Activated CD4-positive, alpha-beta T cell treated with anti-CD3 and anti-CD28 coated beads, Interleukin-2, Interleukin-4, amounts not matched to agents 100 ng/mL and 50 ng/mL, durations not matched to agents 16 hours and 8 hours (primary cell): ENCODE measurements around the gene SH2D1A.
"Not testable (repeated sequence)": the region's sequence is repeated elsewhere in the genome, so short reads cannot be mapped to it uniquely, and the experiment has no call there.

Experiments
- DNase-seq: peaks from one replicate; pipeline ENCODE4 v3.0.0-alpha.2; 2020; ENCODE audit warnings: low spot score

Gene SH2D1A

DNA sequence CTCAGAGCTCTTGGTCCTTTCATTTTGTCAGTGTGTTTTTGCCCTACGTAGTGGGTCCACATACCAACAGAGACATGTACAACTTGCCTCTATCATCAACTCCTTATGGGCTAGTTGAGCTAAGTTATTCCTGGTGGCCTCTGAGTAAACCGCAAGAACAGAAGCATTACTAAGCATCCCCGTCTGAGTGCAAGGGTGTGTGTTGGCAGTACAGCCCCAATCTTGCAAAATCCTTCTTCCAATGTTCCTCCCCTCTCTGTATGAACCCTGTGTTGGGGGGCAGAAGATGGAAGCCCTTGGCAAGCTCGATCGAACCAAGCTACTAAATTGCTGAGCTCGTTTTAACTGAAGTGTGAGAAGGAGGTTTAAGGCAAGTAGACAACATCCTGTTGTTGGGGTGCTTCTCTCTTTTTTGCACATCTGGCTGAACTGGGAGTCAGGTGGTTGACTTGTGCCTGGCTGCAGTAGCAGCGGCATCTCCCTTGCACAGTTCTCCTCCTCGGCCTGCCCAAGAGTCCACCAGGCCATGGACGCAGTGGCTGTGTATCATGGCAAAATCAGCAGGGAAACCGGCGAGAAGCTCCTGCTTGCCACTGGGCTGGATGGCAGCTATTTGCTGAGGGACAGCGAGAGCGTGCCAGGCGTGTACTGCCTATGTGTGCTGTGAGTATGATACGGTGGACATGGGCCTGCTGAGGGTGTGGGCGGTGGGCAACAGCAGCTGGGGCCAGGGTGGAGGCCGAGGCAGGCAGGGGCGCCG is at the start of gene SH2D1A:
Gene SH2D1A (plus strand): TSS at position 447 of the 760 bp plus-strand sequence. CDS start 80 bp downstream, at position 527.
- peak; percentile 64 for DNase-seq

DNA sequence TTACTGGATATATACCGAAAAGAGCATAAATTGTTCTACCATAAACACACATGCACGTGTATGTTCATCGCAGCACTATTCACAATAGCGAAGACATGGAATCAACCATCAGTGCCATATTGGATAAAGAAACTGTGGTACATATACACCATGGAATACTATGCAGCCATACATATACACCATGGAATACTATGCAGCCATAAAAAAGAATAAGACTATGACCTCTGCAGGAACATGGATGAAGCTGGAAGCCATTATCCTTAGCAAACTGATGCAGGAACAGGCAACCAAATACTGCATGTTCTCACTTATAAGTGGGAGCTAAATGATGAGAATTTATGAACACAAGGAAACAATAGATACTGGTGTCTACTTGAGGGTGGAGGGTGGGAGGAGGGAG is 47.0 kb upstream of the SH2D1A start:
- not testable (repeated sequence) for DNase-seq

DNA sequence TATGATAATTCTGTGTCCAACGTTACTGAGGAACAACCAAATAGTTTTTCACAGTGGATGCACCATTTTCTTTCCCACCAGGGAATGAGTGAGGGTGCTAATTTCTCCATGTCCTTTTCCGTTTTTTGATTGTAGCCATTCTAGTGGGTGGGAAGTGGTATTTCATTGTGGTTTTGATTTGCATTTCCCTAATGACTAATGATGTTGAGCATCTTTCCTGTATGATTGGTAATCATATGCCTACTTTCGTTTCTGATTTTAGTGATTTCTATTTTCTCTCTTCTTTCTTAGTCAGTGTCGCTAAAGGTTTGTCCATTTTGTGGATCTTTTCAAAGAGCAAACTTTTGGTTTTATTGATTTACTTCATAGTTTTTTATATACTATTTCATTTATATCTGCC is 46.0 kb upstream of the SH2D1A start:
- peak; percentile 71 for DNase-seq

DNA sequence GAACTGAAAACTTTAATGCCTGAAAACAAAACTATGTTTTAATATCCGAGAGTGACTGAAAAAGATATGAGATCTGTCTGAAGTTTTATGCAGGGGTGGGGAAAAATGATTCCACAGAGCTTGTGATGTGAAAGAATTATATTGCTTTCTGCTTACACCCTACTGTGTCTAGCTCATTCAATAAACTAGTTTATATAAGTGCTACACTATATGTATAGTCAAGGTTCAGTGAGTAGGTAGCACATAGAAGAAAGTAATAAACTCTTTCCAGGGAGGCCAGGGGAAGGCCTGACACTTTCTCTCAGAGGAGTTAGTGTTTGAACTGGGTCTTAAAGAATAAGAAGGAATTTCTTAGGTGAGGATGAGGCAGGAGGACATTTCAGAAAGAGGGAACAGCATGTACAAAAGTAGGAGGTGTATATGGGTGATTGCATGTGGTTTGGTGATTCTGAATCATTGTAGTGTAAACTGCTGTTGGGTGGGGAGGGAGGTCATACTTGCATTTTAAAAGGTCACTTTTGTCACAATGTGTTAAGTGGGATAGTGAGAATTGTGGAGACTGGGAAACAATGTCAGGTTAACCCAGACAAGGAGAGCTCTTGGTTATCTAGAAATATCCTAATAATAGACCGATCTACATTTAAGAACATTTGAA is 39.0 kb upstream of the SH2D1A start:
- DNase-seq = no peak

DNA sequence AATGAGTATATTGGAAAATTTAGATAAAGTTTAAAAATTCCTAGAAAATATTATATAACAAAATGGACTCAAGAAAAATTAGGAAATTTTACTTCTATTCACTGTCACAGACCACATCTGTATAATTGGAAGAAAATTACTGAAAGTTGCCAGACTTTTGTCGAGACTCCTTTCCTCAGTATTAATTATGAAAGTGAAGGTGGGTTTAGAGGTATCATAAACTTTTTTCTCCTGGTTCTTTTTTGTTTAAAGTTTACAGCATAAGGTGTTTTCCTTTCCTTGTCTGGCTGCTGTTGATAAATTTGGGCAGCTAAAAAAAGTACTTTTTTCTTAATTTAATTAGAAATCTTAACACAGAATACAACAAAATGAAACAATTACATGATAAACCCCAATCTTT is 20.6 kb upstream of the SH2D1A start:
- no peak for DNase-seq

DNA sequence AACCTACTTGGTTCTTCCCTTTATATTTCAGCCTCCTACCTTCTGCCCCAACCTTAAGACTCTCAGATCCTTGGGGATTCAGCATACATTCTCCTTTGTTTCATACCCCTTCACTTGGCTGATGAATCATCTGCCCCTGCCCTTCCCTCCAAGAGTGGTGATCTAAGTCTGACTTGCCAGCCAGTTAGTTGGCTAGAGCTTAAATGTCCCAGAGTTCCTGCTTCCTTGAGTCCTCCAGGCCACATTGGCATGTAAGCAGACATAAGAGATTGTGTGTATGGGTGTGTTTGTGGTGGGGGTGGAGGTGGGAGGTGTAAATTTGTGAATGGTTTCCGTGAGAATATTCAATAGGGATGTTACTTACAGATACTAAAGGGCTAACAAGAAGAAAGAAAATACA is 17.6 kb upstream of the SH2D1A start:
- DNase-seq = no peak

DNA sequence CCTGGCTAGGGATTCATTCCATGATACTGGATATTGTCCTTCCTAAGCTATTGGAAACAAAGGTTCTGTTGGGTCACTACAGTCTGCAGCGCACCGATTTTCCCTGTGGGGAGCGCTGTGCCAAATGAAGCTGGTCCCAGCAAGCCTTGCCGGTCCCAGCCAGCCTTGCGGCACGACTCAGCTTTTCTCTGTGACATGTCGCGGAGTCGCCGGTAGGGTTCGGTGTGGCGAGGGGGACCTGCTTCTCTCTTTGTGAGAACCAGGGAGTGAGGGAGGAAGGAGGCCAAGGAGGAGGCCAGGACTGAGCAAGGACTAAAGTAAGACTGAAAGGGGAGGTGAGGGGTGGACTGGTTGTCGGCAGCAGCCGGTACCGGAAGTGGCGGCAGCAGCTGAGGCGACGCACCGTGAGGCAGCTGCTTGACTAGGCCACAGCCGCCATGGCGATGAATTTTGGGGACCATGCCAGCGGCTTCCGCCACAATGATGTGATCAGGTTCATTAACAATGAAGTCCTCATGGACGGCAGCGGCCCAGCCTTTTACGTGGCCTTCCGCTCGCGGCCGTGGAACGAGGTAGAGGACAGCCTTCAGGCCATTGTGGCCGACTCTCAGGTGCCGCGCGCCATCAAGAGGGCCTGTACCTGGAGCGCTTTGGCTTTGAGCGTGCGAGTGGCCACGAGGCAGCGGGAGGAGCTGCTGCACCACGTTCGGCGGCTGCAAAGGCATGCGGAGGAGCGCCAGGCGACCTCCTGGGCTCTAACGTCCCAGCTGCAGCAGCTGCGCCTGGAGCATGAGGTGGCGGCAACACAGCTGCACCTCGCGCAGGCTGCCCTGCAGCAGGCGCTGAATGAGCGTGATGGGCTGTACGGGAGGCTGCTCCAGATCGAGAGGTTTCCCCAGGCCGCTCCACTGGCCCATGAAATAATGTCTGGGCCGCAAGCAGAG is 13.6 kb upstream of the SH2D1A start, which contains the start of gene TEX13D:
Gene TEX13D (plus strand): TSS at position 180 of the 944 bp plus-strand sequence. CDS start 258 bp downstream, at position 438.
- DNase-seq = no peak

DNA sequence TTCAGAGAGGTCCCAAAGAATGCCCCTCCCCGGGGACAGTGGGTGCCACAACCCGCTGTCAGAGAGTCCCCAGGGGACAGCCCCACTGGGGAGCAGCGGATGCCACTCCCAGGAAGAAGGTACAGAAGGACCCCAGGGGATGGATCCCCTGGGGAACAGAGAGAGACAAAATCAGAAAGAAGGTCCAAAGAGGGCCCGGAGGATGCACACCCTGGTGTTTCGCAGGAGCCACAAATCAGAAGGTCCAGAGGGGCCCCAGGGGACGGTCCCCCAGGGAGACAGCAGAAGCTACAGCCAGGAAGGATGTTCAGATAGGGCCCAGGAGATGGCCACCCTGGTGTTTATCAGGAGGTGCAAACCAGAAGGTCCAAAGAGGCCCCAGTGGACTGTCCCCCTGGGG is 12.5 kb upstream of the SH2D1A start:
- DNase-seq = no peak

DNA sequence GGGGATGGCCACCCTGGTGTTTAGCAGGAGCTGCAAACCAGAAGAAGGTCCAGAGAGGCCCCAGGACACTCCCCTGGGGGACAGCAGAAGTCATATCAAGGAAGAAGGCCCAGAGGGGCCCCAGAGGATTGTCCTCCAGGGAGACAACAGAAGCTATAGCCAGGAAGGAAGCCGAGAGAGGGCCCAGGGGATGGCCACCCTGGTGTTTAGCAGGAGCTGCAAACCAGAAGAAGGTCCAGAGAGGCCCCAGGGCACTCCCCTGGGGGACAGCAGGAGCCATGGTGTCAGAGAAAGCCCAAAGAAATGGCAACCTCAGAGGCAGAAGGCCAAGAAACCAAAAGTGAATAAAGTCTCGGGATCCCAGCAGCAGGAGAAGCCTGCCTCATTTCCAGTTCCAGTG is 11.8 kb upstream of the SH2D1A start:
- DNase-seq = not testable (repeated sequence)

DNA sequence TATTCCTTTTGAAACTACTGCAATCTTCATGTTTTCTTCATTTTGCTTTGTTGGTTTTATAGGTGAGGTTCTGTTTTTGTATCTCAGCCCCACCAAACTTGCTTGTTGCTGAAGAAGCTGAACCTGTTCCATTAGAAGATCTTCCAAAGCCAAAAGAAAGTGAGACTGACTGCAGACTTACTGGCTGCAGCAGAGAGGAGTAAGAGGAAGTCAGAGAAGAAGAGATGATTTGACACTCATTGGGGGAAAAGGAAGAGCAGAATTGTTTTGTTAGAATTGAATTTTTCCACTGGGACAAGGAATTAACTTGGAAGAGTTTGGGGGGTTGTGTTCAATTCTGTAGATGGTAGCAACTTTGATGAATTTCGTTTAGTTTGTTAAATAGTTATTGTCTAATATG is 10.8 kb upstream of the SH2D1A start:
- no peak for DNase-seq

DNA sequence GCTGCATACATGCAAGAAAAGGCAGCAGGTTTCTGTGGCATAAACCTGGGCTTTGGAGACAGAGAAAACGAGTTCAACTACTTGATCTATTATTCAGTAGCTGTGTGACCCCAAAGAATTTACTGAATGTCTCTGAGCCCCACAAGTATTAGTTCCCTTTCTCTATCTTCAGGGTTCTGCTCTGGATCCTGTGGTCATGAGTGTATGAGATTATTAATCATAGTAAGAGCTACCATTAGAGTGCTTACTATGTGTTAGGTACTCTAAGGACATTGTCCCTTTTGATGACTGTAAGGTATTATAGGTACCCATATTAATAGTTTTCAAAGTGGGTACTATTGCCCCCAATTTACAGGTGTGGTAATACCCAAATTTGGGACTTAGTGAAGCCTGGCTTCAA is 8.4 kb upstream of the SH2D1A start:
- no peak for DNase-seq

DNA sequence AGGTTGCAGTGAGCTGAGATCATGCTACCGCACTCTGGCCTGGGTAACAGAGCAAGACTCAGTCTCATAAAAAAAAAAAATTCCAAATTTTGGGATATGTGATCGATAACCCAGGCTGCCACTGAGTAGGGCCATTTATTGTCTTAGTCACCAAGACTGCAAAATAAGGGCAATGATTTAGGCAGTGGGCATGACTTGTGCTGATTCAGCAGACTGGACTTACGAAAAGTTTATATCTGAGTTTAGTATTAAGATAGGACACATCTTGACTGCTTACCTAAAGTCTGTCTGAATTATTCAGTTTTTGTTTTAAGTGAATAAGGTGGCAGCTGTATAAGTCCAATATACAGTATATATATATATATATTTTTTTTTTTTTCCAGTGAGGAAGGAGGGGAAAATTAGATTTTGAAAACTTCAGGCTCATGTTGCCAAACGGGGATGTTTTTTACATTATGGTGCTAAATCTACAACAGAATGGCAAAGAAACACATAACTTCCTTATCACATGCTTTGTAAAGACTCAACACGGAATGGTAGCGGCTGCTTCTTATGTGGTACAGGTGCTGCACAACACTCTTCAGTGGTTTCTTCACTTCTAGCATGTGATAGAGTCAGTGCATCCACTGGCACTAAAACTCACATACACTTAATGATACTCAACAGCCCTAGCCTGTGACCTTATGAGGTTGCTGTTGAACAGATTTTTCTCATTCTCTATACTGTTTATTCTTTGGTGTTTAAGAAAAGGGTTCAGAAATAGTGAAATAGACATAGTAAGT is 7.4 kb upstream of the SH2D1A start:
- DNase-seq = no peak

DNA sequence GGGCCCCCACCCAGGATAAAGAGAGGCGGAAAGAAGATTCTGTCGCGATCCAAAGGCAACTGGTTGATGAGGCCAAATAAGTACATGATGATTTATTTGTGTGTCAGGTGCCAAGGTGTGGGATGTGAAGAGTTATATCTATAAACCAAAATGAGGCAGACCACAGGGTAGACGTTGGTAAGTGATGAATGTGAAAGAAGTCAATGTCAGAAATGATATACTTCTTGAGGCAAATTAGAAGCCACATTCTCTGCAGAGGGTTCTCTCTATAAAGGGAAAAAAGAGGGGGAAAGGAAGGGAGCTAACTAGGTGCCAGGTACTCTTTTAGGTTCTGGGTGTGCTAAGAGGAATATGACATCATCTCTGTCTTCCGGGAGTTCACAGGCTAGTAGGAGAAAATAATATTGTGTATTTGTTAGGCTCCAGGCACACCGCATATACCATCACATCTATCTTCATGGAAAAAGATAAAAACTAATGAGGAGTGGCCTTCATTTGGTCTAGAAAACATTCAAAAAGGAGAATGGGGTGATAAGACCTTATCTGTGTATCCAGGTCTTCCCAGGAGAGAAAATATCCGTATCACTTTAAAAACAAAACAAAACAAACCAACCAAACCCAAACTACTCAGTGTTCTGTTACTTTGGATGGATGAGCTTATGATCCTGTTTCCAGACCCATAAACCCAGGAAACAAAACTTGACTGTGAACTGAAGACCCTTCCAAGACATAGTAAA is 4.8 kb upstream of the SH2D1A start:
- peak; percentile 41 for DNase-seq

DNA sequence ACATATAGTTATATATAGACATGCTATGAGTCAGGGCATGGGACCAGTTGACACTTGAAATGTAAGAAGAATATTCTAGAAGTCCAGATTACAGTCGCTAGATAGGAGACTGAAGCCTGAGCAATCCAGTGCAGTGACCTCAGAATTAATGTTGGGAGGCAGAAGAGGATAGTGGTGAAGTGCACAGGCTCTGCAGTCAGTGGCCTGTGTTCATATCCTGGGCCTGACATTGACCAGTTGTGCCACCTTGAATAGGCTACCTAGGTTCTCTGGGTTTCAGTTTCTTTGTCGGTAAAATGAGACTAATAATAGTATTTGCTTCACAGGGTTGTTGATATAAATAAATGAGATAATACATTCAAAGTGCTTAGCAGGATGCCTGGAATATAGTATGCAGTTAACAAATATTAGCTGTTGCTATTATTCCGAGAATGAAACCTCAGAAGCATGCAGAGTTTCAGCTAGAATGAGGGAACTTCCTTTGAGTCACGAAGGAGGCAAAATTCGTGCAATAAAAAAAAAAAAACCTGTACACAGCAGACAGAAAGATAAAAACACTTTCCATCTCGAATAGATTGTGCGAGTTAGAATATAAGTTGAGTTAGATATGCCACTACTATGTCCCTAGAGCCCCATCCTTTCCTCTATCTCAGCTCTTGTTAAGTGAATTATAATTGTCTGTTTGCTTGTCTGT is 4.0 kb upstream of the SH2D1A start:
- peak; percentile 49 for DNase-seq

DNA sequence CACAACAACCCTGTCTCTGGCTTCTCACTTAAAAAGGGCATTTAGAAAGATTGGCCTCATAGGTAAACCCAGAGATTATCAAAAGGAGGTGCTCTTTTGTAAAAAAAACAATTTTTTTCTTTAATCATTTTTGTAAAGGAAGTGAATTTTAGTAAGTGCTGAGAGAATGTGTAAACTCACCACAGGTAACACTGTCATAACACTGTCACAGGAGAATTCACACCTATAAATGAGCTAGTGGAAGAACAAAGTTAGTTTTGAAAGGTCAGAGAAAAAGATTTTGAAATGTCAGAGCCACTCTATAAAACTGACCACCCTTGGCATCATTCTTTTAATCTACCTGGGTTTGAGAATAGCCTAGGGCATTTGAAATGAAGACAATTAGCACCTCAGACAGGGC is 3.3 kb upstream of the SH2D1A start:
- DNase-seq = no peak

DNA sequence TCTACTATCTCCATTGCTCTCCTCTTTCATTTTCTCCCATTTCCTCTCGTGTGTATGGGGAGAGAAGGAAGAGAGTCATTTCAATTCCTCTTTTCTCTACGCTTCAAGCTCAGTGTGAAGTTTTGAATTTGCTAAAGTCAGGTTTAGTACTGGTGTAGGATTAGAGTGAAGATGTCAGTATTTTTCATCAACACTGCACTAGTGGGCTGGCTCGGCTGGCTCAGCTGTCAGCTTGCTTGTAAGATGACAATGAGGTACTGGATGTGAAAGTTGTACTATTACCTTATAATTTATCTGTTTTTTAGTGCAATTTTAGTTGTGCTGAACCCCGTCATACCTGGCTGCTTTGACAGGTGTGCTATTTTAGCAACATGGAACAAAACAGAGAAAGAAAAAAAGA is 2.1 kb upstream of the SH2D1A start:
- DNase-seq = peak; percentile 43

DNA sequence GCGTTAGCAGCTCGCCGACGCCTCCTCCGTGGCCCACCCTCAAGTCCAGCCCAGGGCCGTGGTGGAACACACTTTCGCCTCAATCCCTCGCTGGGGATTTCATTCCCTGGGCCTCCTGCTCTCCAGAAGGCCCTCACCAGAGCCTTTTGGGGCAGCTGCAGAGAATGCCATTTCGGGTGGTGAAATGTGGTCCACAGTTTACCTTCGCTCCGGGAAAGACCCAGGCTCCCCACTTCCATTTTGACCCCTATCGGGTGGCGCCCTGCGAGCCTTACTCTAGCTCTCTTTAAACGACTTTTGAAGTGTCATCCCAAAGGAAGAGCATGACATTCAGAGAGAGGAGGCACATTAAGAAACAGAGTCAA is 496 bp downstream of the SH2D1A start:
- no peak for DNase-seq

DNA sequence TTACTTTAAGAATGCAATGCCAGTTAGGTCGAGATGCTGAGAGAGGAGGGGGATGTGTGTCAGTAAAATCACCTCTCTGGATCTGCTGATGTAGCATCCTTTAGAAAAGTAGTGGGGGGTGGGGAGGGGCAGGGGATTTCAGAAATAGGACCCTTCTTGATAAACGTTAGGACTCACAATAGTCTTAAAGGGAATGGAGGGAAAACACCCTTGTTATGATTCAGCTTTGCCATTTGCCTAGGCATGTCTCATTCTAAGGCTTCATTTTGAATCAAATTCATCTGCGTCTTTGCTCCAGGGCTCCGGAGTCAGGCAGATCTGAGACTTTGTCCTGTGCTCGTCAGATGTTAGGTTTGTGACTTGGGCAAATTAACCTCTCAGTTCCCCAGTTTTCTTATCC is 879 bp downstream of the SH2D1A start:
- peak; percentile 63 for DNase-seq

DNA sequence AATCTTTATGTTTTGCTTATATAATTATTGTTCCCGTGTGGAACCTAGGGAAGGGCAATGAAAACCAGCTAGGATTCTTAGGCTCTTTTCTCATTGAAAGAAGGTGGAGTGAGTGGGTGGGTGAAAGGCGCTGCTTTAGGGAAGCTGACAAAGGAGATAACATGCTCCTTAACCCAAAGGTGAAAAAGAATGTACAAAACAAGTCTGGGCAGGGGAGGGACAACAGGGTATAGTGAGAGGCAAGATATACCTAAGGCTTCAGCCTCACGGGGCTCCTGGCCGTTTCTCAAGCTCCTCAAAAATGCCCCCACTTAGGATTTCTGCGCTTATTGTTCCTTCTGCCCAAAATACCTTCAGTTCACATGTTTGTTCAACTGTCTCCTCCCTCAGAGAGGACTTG is 1.8 kb downstream of the SH2D1A start:
- DNase-seq = no peak

DNA sequence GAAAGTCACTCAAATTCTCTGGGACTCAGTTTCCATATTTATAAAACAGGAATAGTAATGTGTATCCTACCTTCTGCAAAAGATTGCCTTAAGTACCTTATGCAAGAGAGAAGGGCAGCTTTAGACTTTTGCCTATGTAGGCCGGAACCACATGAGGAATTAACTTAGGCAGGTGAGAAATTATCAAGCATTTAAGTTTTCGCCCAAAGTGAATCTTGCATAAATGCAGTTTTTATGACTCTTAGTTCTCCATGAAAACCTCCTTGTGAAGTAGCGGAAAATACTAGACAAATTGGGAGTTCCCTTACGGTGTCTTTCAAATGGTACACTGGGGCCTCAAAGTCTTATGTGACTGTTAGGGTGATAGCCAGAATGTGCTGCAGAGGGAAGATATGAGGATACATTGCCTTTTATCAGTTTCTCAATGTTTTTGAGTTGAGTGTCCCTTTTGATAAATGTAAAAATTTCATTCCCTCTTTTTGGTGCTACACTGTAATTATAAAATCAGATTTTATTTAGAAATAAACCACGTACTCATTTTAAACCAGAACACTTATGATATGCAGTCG is 2.6 kb downstream of the SH2D1A start:
- DNase-seq = peak; percentile 40
